IPS-15b (cell line): Measurements from ENCODE around the gene BTBD2.

Experiments used
- H3K27me3 ChIP-seq: one replicate; pipeline ENCODE4 v1.6.1; 2013; ENCODE audit warnings: low read length; ENCODE audit not compliant: control insufficient read depth, insufficient read depth
- H3K36me3 ChIP-seq: one replicate; pipeline ENCODE4 v1.6.1; 2013; ENCODE audit warnings: low read length; ENCODE audit not compliant: control insufficient read depth, insufficient read depth
- H3K4me1 ChIP-seq: one replicate; pipeline ENCODE4 v1.6.1; 2013; ENCODE audit warnings: mild to moderate bottlenecking, low read length; ENCODE audit not compliant: control insufficient read depth, insufficient read depth
- H3K4me3 ChIP-seq: one replicate; pipeline ENCODE4 v1.5.1; 2013; ENCODE audit warnings: low read depth, low read length
- H3K9ac ChIP-seq: one replicate; pipeline ENCODE4 v1.6.1; 2013; ENCODE audit warnings: low read depth, mild to moderate bottlenecking, low read length
- H3K9me3 ChIP-seq: one replicate; pipeline ENCODE4 v1.6.1; 2013; ENCODE audit warnings: mild to moderate bottlenecking, low read length; ENCODE audit not compliant: control insufficient read depth, insufficient read depth

The BTBD2 gene

GRCh38 chr19:2014731-2015607, 545 bp downstream of the BTBD2 start:
- peaks cover 5% of the 10 kb centered on the region for H3K36me3 ChIP-seq
- no peaks in the 10 kb centered on the region for H3K4me1 ChIP-seq
- H3K4me3 ChIP-seq: peak overlapping the region; percentile 59
- H3K27me3 ChIP-seq: no peaks in the 10 kb centered on the region
- no peaks in the 10 kb centered on the region for H3K9me3 ChIP-seq
- no peak overlapping the region for H3K9ac ChIP-seq

GRCh38 chr19:2014131-2014571, 1.4 kb downstream of the BTBD2 start:
- H3K4me1 ChIP-seq: no peaks in the 10 kb centered on the region
- H3K4me3 ChIP-seq: no peak overlapping the region
- no peaks in the 10 kb centered on the region for H3K27me3 ChIP-seq
- no peaks in the 10 kb centered on the region for H3K9me3 ChIP-seq
- H3K36me3 ChIP-seq: peaks cover 5% of the 10 kb centered on the region
- no peak overlapping the region for H3K9ac ChIP-seq

GRCh38 chr19:2013683-2013961, 1.9 kb downstream of the BTBD2 start:
- Histone ChIP-seq H3K4me1 (no peaks in the 10 kb centered on the region), H3K36me3 (peaks cover 5% of the 10 kb centered on the region), H3K9me3 (no peaks in the 10 kb centered on the region), H3K9ac (no peak overlapping the region), H3K27me3 (no peaks in the 10 kb centered on the region), H3K4me3 (no peak overlapping the region)

- no peaks in the 10 kb centered on the region for H3K9me3 ChIP-seq
- no peaks in the 10 kb centered on the region for H3K27me3 ChIP-seq
- no peak overlapping the region for H3K9ac ChIP-seq
- H3K36me3 ChIP-seq: peaks cover 5% of the 10 kb centered on the region
- H3K4me1 ChIP-seq: no peaks in the 10 kb centered on the region
- no peak overlapping the region for H3K4me3 ChIP-seq
Measured at GRCh38 chr19:2012941-2013682, 2.4 kb downstream of the BTBD2 start.

GRCh38 chr19:2011169-2011568, 4.3 kb downstream of the BTBD2 start:
- Histone ChIP-seq H3K36me3 (peaks cover 5% of the 10 kb centered on the region), H3K27me3 (no peaks in the 10 kb centered on the region), H3K9me3 (no peaks in the 10 kb centered on the region), H3K4me3 (no peak overlapping the region), H3K4me1 (no peaks in the 10 kb centered on the region), H3K9ac (no peak overlapping the region)

- H3K27me3 ChIP-seq: no peaks in the 10 kb centered on the region
- no peaks in the 10 kb centered on the region for H3K9me3 ChIP-seq
- H3K9ac ChIP-seq: no peak overlapping the region
- H3K36me3 ChIP-seq: peaks cover 5% of the 10 kb centered on the region
- H3K4me3 ChIP-seq: no peak overlapping the region
- H3K4me1 ChIP-seq: no peaks in the 10 kb centered on the region
Measured at GRCh38 chr19:2010135-2010668, 5.3 kb downstream of the BTBD2 start.

- H3K4me1 ChIP-seq: no peaks in the 10 kb centered on the region
- no peak overlapping the region for H3K4me3 ChIP-seq
- no peaks in the 10 kb centered on the region for H3K27me3 ChIP-seq
- H3K9ac ChIP-seq: no peak overlapping the region
- peaks cover 7% of the 10 kb centered on the region for H3K36me3 ChIP-seq
- no peaks in the 10 kb centered on the region for H3K9me3 ChIP-seq
Measured at GRCh38 chr19:2003874-2004273, 11.6 kb downstream of the BTBD2 start.

GRCh38 chr19:1999856-2000515, 15.5 kb downstream of the BTBD2 start:
- Histone ChIP-seq H3K9ac (no peak overlapping the region), H3K9me3 (no peaks in the 10 kb centered on the region), H3K27me3 (no peaks in the 10 kb centered on the region), H3K36me3 (peaks cover 7% of the 10 kb centered on the region), H3K4me3 (no peak overlapping the region), H3K4me1 (no peaks in the 10 kb centered on the region)

GRCh38 chr19:1998712-1999708, 16.5 kb downstream of the BTBD2 start:
- Histone ChIP-seq H3K4me3 (no peak overlapping the region), H3K9me3 (no peaks in the 10 kb centered on the region), H3K36me3 (peaks cover 7% of the 10 kb centered on the region), H3K4me1 (no peaks in the 10 kb centered on the region), H3K27me3 (no peaks in the 10 kb centered on the region), H3K9ac (no peak overlapping the region)

GRCh38 chr19:1997353-1998233, 17.9 kb downstream of the BTBD2 start:
- H3K27me3 ChIP-seq: no peaks in the 10 kb centered on the region
- no peaks in the 10 kb centered on the region for H3K4me1 ChIP-seq
- H3K36me3 ChIP-seq: peaks cover 11% of the 10 kb centered on the region
- H3K9me3 ChIP-seq: no peaks in the 10 kb centered on the region
- no peak overlapping the region for H3K9ac ChIP-seq
- no peak overlapping the region for H3K4me3 ChIP-seq
